HEK293T (cell line): ENCODE measurements around the gene ELL.

ENCODE experiments used
- CTCF ChIA-PET: fragments of 350-600 bp; formaldehyde crosslinking; extraction: SDS; loops from one replicate; lab custom pipeline; 2021; ENCODE audit warnings: antibody characterized with exemption, inconsistent platforms; lab: Yijun Ruan, JAX
- POLR2A ChIA-PET: fragments of 350-600 bp; formaldehyde crosslinking; extraction: SDS; loops from one replicate; lab custom pipeline; 2020; ENCODE audit warnings: antibody characterized with exemption, inconsistent platforms; lab: Yijun Ruan, JAX
- DNase-seq: peaks from one replicate; pipeline ENCODE4 v3.0.0; 2012; ENCODE audit warnings: mixed read lengths; ENCODE audit errors: extremely low spot score
- ARNT ChIP-seq: fragments of 450-650 bp; IDR thresholded peaks from 2 replicates; pipeline ENCODE4 v1.6.1; 2017; ENCODE audit warnings: mild to moderate bottlenecking
- BHLHE40 ChIP-seq: fragments of 450-650 bp; IDR thresholded peaks from 2 replicates; pipeline ENCODE4 v1.6.1; 2016; ENCODE audit warnings: mild to moderate bottlenecking, moderate library complexity, borderline replicate concordance
- CTBP1 ChIP-seq: fragments of 450-650 bp; IDR thresholded peaks from 2 replicates; pipeline ENCODE4 v1.6.1; 2016; ENCODE audit warnings: borderline replicate concordance
- ELF4 ChIP-seq: fragments of 450-650 bp; IDR thresholded peaks from 2 replicates; pipeline ENCODE4 v1.6.1; 2017; ENCODE audit warnings: antibody characterized with exemption
- FOXA1 ChIP-seq: fragments of 450-650 bp; IDR thresholded peaks from 2 replicates; pipeline ENCODE4 v1.6.1; 2016; ENCODE audit warnings: mild to moderate bottlenecking
- FOXK2 ChIP-seq: fragments of 450-650 bp; IDR thresholded peaks from 2 replicates; pipeline ENCODE4 v1.6.1; 2016; ENCODE audit warnings: mild to moderate bottlenecking
- FOXM1 ChIP-seq: fragments of 450-650 bp; IDR thresholded peaks from 2 replicates; pipeline ENCODE4 v1.6.1; 2017; ENCODE audit warnings: mild to moderate bottlenecking, borderline replicate concordance
- HDGF ChIP-seq: fragments of 450-650 bp; IDR thresholded peaks from 2 replicates; pipeline ENCODE4 v1.6.1; 2017; ENCODE audit warnings: antibody characterized with exemption, borderline replicate concordance
- L3MBTL2 ChIP-seq: fragments of 450-650 bp; conservative IDR thresholded peaks from 2 replicates; pipeline ENCODE4 v1.6.1; 2016; ENCODE audit warnings: mild to moderate bottlenecking
- LEF1 ChIP-seq: fragments of 450-650 bp; IDR thresholded peaks from 2 replicates; pipeline ENCODE4 v1.6.1; 2017; ENCODE audit warnings: mild to moderate bottlenecking, borderline replicate concordance
- NFRKB ChIP-seq: fragments of 450-650 bp; IDR thresholded peaks from 2 replicates; pipeline ENCODE4 v1.6.1; 2016; ENCODE audit warnings: mild to moderate bottlenecking, moderate library complexity
- PKNOX1 ChIP-seq: fragments of 450-650 bp; IDR thresholded peaks from 2 replicates; pipeline ENCODE4 v1.6.1; 2016
- SP1 ChIP-seq: fragments of 450-650 bp; IDR thresholded peaks from 2 replicates; pipeline ENCODE4 v1.6.1; 2017
- SUZ12 ChIP-seq: fragments of 450-650 bp; IDR thresholded peaks from 2 replicates; pipeline ENCODE4 v1.6.1; 2016; ENCODE audit warnings: mild to moderate bottlenecking
- TARDBP ChIP-seq: fragments of 450-650 bp; IDR thresholded peaks from 2 replicates; pipeline ENCODE4 v1.6.1; 2016
- ZNF384 ChIP-seq: fragments of 450-650 bp; IDR thresholded peaks from 2 replicates; pipeline ENCODE4 v1.6.1; 2016

The ELL gene

GRCh38 chr19:18475004-18475453 is 46.8 kb downstream of the ELL start:
- DNase-seq: no peak
- ChIA-PET CTCF (interaction anchor here (0.6 to 1.8 kb wide), 3 partner anchors 13 to 54 kb away, joined by 3 to 6 read pairs (median 5); partner anchors contain the start of gene ELL), POLR2A (no interaction called here)
- no peak for TF ChIP-seq PKNOX1
- no peak for TF ChIP-seq BHLHE40
- no peak for TF ChIP-seq ZNF384
- TF ChIP-seq CTBP1: no peak
- TF ChIP-seq LEF1: no peak
- TF ChIP-seq SP1: no peak
- TF ChIP-seq FOXK2: no peak
- TF ChIP-seq TARDBP: no peak
- TF ChIP-seq FOXA1: no peak
- TF ChIP-seq SUZ12: no peak
- TF ChIP-seq NFRKB: no peak
- no peak for TF ChIP-seq L3MBTL2
- no peak for TF ChIP-seq HDGF
- TF ChIP-seq FOXM1: no peak

GRCh38 chr19:18474366-18474887 is 47.4 kb downstream of the ELL start:
- no peak for DNase-seq
- TF ChIP-seq NFRKB: no peak
- TF ChIP-seq FOXK2: no peak
- no peak for TF ChIP-seq CTBP1
- no peak for TF ChIP-seq SUZ12
- TF ChIP-seq ELF4: no peak
- TF ChIP-seq FOXM1: no peak
- TF ChIP-seq FOXA1: no peak
- TF ChIP-seq ZNF384: no peak
- TF ChIP-seq TARDBP: no peak
- no peak for TF ChIP-seq HDGF
- no peak for TF ChIP-seq PKNOX1
- no peak for TF ChIP-seq BHLHE40
- TF ChIP-seq L3MBTL2: no peak
- TF ChIP-seq ARNT: no peak
- TF ChIP-seq LEF1: no peak
- no peak for TF ChIP-seq SP1
- CTCF ChIA-PET: interaction anchor here (1.8 kb wide), 1 partner anchor 13 kb away, joined by 6 read pairs; no protein-coding TSS in a partner anchor
- POLR2A ChIA-PET: no interaction called here

GRCh38 chr19:18473706-18474087 is 48.2 kb downstream of the ELL start:
- ChIA-PET POLR2A (no interaction called here), CTCF (interaction anchor here (1.8 kb wide), 1 partner anchor 12 kb away, joined by 6 read pairs; no protein-coding TSS in a partner anchor)
- no peak for DNase-seq
- TF ChIP-seq FOXA1: no peak
- no peak for TF ChIP-seq LEF1
- no peak for TF ChIP-seq ELF4
- TF ChIP-seq ARNT: no peak
- no peak for TF ChIP-seq L3MBTL2
- no peak for TF ChIP-seq ZNF384
- no peak for TF ChIP-seq NFRKB
- TF ChIP-seq SP1: no peak
- TF ChIP-seq BHLHE40: no peak
- TF ChIP-seq CTBP1: no peak
- no peak for TF ChIP-seq FOXM1
- TF ChIP-seq HDGF: no peak
- no peak for TF ChIP-seq FOXK2
- TF ChIP-seq PKNOX1: no peak
- no peak for TF ChIP-seq SUZ12

- ChIA-PET POLR2A (interaction anchor here (1.2 kb wide), 1 partner anchor 116 kb away, joined by 4 read pairs; no protein-coding TSS in a partner anchor), CTCF (interaction anchor here (1.8 kb wide), 1 partner anchor 11 kb away, joined by 6 read pairs; no protein-coding TSS in a partner anchor)
- DNase-seq: no peak
- TF ChIP-seq SP1 (no peak), FOXA1 (no peak), SUZ12 (no peak), ARNT (no peak), TARDBP (no peak), LEF1 (no peak), HDGF (no peak), CTBP1 (no peak), FOXK2 (no peak), FOXM1 (no peak), BHLHE40 (no peak)
Observed at GRCh38 chr19:18473003-18473705, 48.7 kb downstream of the ELL start.

- TF ChIP-seq PKNOX1 (no peak), SUZ12 (no peak), FOXK2 (no peak)
- POLR2A ChIA-PET: no interaction called here
- CTCF ChIA-PET: interaction anchor here (0.9 to 1.5 kb wide), 4 partner anchors 10 to 118 kb away, joined by 4 to 8 read pairs (median 5); partner anchors contain the start of gene REX1BD
- DNase-seq: no peak
Observed at GRCh38 chr19:18470787-18471186, 51.1 kb downstream of the ELL start.
